GM10266 (cell line): ENCODE measurements around the gene AMDHD2.

Experiments
- DNase-seq: peaks from one replicate; pipeline ENCODE4 v3.0.0; 2012; ENCODE audit errors: extremely low spot score
- TF ChIP-seq, protein P1 (sequence below): IDR thresholded peaks from 2 replicates; pipeline ENCODE4 v1.5.1; 2012; ENCODE audit warnings: mild to moderate bottlenecking, low read depth; ENCODE audit not compliant: control insufficient read depth, insufficient read depth; ENCODE audit errors: missing control alignments

The AMDHD2 gene

DNA sequence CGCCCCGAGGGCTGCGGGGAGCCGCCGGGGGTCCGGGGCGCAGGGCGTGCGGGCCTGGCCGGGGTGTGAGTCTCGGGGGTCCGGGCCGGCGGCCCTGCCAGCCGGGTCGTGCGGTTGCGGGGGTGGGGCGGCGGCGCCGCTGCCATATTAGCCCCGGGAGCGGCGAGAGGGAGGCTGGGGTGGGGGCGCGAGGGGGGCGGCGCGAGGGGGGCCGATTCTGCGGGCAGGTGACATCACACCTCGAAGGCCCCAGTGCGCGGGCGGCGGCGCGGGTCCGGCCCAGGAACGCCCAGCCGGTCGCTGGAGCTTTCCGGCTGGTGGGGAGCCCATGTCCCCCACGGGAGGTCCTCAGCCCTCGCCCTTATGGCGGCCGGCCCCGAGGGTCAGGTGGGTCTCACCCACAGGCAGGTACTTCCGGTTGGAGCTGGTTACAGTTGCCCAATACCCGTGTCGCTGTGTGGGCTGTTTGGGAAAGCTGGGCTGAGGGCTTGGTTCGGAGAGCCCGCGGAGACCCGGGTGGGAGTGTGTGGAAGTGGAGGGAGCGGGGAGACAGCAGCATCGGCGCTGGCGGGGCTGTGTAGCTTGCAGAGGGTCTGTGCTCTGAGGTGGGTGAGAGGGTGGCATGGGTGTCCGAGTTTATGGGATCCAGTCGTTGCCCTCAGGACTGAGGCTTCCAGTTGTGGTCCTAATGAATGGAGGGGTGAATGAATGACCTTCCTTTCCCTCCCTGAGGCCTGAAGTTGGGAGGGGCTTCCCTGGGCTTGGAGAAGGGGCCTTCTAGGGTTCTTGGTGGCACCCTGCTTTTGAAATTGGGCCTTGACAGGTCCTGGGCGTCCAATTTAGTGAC, 5.6 kb upstream of the AMDHD2 start:
- TF ChIP-seq, protein P1, sequence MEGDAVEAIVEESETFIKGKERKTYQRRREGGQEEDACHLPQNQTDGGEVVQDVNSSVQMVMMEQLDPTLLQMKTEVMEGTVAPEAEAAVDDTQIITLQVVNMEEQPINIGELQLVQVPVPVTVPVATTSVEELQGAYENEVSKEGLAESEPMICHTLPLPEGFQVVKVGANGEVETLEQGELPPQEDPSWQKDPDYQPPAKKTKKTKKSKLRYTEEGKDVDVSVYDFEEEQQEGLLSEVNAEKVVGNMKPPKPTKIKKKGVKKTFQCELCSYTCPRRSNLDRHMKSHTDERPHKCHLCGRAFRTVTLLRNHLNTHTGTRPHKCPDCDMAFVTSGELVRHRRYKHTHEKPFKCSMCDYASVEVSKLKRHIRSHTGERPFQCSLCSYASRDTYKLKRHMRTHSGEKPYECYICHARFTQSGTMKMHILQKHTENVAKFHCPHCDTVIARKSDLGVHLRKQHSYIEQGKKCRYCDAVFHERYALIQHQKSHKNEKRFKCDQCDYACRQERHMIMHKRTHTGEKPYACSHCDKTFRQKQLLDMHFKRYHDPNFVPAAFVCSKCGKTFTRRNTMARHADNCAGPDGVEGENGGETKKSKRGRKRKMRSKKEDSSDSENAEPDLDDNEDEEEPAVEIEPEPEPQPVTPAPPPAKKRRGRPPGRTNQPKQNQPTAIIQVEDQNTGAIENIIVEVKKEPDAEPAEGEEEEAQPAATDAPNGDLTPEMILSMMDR, result no peak
- no peak for DNase-seq

DNA sequence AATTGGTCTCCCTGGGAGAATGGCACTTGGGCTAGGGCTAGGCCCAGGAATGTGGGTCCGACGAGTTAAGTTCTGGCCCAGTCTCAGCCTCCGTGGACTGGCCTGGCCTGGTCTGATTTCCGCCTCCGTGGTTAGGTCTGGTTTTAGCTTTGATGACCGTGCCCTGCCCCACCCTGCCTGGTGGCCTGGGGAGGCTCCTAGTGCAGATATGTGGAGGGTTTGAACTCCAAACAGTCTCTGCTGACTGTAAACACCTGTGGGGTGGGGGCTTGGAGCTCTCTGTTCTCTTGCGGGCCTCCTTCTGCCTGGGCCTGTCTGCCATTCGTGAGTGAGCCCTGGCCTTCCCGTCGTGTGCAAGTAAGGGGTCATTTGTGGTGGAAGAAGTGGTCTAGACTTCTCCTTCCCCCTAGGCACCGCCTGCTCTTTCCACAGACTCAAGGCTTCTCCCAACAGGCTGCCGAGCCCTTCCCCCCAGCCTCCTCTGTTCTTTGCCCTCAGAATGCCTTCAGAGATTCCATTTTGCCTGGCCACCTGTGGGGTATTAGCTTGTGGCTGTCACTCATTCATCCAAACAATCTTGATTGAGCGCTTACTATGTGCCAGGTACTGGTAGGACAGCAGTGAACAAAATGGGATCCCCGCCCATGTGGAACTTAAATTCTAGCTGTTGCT, 4.9 kb upstream of the AMDHD2 start:
- DNase-seq, result no peak
- TF ChIP-seq, protein P1, result no peak

DNA sequence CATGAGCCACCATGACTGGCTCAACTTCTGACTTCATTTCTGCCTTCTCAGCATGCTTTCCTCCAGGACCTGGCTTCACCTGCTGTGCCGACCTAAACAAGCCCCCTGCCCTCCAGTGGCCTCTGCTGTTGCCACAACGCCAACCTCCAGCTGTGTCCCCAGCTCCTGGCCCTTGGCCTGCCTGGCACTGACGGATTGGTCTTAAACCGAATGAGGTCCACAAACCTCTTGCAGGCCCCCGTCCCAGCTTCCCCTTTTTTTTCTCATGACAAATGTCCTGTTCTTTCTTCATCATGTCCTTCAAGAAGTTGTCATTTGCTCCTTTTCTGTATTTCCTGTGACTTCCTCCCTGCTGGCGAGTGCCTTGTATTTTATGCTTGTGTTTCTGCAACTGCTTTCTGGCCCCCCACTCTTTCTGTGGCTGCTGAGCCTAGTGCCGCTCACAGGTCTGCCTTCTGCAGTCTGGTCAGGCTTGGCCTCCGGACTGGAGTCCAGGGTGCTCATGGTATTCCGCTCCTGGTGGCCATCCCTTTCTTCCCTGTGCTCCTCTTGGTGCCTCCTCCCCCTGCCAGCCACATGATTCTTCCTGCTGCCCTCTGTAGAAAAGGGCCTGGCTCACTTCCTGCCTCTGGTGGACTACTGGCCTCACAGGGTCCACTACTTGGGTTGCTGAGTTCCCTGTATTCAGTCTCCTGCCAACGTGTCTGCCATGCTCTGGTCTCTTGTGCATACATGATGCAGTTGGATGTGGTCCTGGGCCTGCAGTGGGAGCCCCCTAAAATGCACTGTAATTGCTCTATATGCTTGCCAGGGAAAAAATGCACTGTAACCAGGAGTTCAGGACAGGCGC, 3.6 kb upstream of the AMDHD2 start:
- TF ChIP-seq, protein P1, result no peak
- no peak for DNase-seq

DNA sequence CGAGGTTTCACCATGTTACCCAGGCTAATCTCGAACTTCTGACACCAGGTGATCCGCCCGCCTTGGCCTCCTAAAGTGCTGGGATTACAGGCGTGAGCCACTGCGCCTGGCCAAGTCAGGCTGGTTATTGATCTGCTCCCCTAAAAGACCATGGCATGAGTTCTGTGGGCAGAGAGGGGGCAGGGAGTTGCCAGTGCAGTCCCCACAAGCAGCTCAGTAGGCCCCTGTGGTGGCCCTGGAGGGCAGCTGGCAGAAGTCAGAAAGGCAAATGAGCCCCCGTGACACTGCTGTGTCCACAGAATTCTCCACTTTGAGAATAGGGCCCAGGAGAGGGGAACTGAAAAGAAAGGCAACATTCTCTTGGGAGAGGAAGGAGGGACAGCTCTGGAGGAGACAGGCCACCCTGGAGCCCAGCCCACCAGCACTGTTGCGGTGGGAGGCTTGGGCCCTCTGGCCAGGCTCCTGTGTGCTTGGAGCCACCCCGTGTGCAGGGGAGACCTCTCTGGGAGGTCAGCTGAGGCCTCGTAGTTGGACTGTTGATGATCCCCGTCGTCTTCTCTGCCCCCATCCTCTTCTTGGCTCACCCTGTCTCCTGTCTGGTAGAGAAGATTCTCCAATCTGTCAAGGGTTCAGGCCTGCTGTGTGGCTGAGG, 2.1 kb upstream of the AMDHD2 start:
- no peak for DNase-seq
- TF ChIP-seq, protein P1, result no peak

DNA sequence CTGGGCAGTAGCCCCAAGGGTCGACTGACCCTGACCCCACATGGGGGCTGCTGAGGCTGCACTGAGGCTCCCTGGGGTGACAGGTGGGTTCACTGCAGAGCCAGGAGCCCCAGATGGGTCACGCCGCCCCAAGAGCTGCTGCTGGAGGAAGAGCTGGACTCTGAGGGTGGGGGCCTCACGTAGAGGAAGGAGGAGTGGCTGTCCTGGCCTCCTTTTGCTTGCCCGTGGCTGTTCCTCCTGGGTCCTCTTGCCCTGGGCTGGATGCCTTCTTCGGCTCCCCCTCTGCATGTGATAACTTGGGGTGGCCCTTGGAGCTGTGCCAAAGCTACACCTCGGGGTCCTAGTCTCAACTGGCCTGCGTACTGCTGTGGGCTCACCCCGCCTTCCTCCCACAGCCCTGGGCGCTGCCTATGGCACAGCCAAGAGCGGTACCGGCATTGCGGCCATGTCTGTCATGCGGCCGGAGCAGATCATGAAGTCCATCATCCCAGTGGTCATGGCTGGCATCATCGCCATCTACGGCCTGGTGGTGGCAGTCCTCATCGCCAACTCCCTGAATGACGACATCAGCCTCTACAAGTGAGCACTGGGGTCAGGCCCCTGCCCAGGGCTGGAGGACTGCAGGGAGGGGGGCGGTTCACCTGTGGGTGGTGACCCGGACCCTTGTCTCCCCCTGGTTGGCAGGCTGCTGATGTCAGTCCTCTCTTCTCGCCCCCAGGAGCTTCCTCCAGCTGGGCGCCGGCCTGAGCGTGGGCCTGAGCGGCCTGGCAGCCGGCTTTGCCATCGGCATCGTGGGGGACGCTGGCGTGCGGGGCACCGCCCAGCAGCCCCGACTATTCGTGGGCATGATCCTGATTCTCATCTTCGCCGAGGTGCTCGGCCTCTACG, 1.1 kb upstream of the AMDHD2 start:
- no peak for DNase-seq
- TF ChIP-seq, protein P1, result no peak

DNA sequence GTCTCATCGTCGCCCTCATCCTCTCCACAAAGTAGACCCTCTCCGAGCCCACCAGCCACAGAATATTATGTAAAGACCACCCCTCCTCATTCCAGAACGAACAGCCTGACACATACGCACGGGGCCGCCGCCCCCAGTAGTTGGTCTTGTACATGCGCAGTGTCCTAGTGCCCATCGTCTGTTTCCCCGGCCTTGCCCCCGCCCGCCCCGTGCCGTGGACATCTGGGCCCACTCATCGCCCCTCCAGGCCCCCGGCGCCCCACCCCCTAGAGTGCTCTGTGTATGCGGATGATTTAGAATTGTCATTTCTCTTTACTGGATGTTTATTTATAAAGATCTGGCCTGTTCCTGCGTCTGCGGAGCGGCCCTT, 475 bp upstream of the AMDHD2 start:
- no peak for DNase-seq
- TF ChIP-seq, protein P1, result no peak
